GM23248 (cell line): ENCODE data around the gene NDUFS6.

Experiments used
- EZH2 ChIP-seq: fragments of 200-600 bp; sonication (generic); IDR thresholded peaks from 2 replicates; pipeline ENCODE4 v1.6.1; 2018; ENCODE audit warnings: antibody characterized with exemption, mild to moderate bottlenecking; ENCODE audit not compliant: insufficient read depth, poor library complexity, severe bottlenecking
- EZH2phosphoT487 ChIP-seq: fragments of 200-600 bp; sonication (generic); IDR thresholded peaks from 2 replicates; pipeline ENCODE4 v1.6.1; 2018; ENCODE audit warnings: antibody characterized with exemption, moderate library complexity, mild to moderate bottlenecking, low read depth; ENCODE audit not compliant: insufficient read depth

- TF ChIP-seq EZH2phosphoT487 = no peak
- no peak for TF ChIP-seq EZH2
These were observed 22.8 kb upstream of the NDUFS6 start for GRCh38 chr5:1778138-1779020.
